Heart left ventricle (tissue), 16 donors: Measurements from ENCODE around the gene S100A1. TPM values are rescaled to one million over a fixed set of nuclear protein-coding genes. Genes with fewer than 3 reads are reported as not detected.

ENCODE experiments used
- ATAC-seq, 4 donors: fragments of 200-7000 bp; cut with Tn5 transposase; one replicate each; pipeline ENCODE4 v1.9.1; 2020 to 2022; ENCODE audit warnings: moderate library complexity in 4 of 4, mild to moderate bottlenecking in 3 of 4, moderate number of reproducible peaks in 1 of 4
- DNase-seq, 5 donors: peaks; one replicate each; pipeline ENCODE4 v3.0.0-alpha.2; 2020
- H3K27ac ChIP-seq, 12 donors: fragments of 200-600 bp; sonication (generic) in 4 of 12; one replicate each; pipeline versions ENCODE4 v1.5.0 to v1.8.0; 2016 to 2022; ENCODE audit warnings: mild to moderate bottlenecking in 2 of 12
- H3K27me3 ChIP-seq, 9 donors: fragments of 200-600 bp; sonication (generic) in 2 of 9; one replicate each; pipeline versions ENCODE4 v1.5.1 to v1.8.0; 2016 to 2022; ENCODE audit warnings: mild to moderate bottlenecking in 3 of 9
- H3K36me3 ChIP-seq, 9 donors: fragments of 200-600 bp; sonication (generic) in 2 of 9; one replicate each; pipeline versions ENCODE4 v1.5.0 to v1.8.0; 2018 to 2022; ENCODE audit warnings: mild to moderate bottlenecking in 2 of 9
- H3K4me1 ChIP-seq, 12 donors: fragments of 200-600 bp; sonication (generic) in 4 of 12; one replicate each; pipeline versions ENCODE4 v1.5.0 to v1.8.0; 2016 to 2022; ENCODE audit warnings: mild to moderate bottlenecking in 3 of 12
- H3K4me3 ChIP-seq, 12 donors: fragments of 200-600 bp; sonication (generic) in 4 of 12; one replicate each; pipeline versions ENCODE4 v1.5.0 to v1.8.0; 2017 to 2022; ENCODE audit warnings: mild to moderate bottlenecking in 9 of 12, moderate library complexity in 4 of 12
- H3K9me3 ChIP-seq, 12 donors: fragments of 200-600 bp; sonication (generic) in 4 of 12; one replicate each; pipeline versions ENCODE4 v1.5.0 to v1.8.0; 2016 to 2022; ENCODE audit warnings: mild to moderate bottlenecking in 1 of 12
- CTCF ChIP-seq, 12 donors: fragments of 200-600 bp; sonication (generic) in 4 of 12; IDR thresholded peaks; one replicate each; pipeline versions ENCODE4 v1.5.0 to v1.8.0; 2018 to 2022; ENCODE audit warnings: antibody characterized with exemption in 12 of 12, mild to moderate bottlenecking in 5 of 12
- POLR2A ChIP-seq, 2 donors: fragments of 450-650 bp; IDR thresholded peaks; one replicate each; pipeline ENCODE4 v1.6.1; 2017; ENCODE audit warnings: antibody characterized with exemption in 2 of 2, mild to moderate bottlenecking in 2 of 2, moderate library complexity in 2 of 2
- WGBS, 4 donors: extraction: QIAGEN DNeasy Blood & Tissue Kit in 2 of 4; methylation state at CpG; one replicate each; pipeline versions ENCODE4 v1.1.5 to v1.1.7; 2013 to 2018; 5-methylcytosine and 5-hydroxymethylcytosine counted together
- intact Hi-C, 10 donors: fragments of 100-400 bp; cut with DNase I; formaldehyde crosslinking; loops; one replicate each; pipeline versions ENCODE4 v1.11.1 to v1.14.2; 2022
- polyA plus RNA-seq, 2 donors: library from polyadenylated mRNA; stranded (reverse); fragments of 200-250 nt; gene quantifications; one replicate each; pipeline ENCODE4 v1.2.3, GENCODE V29; 2013
- total RNA-seq, 9 donors: library from RNA; depleted of rRNA in 2 of 9; stranded (reverse); fragments of >200 nt in 2 of 9; fragmentation: NEBNext Ultra II Directional in 3 of 9; extraction: Animal tissue kit (Norgen Biotek cat#: 25700) in 3 of 9; gene quantifications; one replicate each; pipeline versions ENCODE4 v1.1.0 to v1.2.4, GENCODE V29; 2016 to 2023
- donor health status: ischemic (EF 13 %, LVEDD 7.1; RV severe dilation, severe dysfunction).
- donor health status: healthy with polysubstance abuse.
- donor health status: DM: no; HTN: yes; CAD: no.
- donor health status: DM: no; HTN: no; CAD: no.
- donor health status: ischemic (EF 25% LVEDD 6.9; RV normal size, moderate dysfunction).
- donor health status: ischemic (EF 25% LVEDD 5.7; RV mildly dilated, moderate dysfunction).
- donor health status: healthy.
- donor health status: DM: yes; HTN: yes; CAD: no.
- donor health status: ischemic (EF 35%, LVEDD 5.7; RV mildly dilated, moderate dysfunction).
- donor health status: nonischemic (EF 11% LVEDD 7.7; RV severe dilation, severe dysfunction).
- donor health status: DM: yes; HTN: yes; CAD: no.
- donor health status: PGD.
- donor health status: ischemic (EF 29% LVEDD 5.4; RV normal size, mild dysfunction).
- donor health status: nonischemic (EF 23%, LVEDD 6.1; RV moderate dilation, normal function).

S100A1 gene
- total and polyA plus RNA-seq, 11 donors = 752 to 3,565 (median 2,114) TPM

DNA sequence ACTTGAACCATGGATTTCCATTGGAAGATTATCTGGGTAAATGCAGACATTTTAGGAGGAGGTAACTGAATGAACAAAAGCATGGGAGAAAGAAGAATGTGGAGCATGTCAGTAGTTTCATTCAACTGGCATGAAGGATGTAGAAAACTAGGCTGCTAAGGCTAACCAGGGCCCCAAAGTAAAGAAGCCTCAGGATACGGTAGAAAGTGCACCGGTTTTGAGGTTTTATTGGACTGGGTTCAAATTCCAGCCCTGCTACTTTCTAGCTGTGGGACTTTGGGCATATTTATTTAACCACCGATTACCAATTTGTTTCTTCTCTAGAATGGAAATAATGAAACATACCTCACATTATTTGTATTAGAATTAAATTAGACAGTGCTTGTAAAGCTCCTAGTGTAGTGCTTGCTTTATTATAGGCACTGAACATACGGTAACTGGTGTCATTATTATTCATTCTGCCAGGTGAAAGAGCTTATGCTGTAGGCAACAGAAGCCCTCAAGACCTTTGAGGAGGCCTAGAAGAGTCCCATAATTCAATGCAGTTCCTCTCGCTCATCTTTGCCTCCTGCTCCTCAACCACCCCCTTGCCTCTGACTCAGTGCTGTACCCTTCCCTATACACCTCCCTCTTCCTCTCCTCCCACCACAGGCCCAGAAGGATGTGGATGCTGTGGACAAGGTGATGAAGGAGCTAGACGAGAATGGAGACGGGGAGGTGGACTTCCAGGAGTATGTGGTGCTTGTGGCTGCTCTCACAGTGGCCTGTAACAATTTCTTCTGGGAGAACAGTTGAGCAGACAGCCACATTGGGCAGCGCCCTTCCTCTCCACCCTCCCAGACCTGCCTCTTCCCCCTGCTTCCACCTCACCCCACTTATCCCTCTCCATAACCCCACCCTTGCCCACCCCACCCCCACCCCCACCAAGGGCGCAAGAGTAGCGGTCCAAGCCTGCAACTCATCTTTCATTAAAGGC is 3.1 kb downstream of the S100A1 start:
- no peak for TF ChIP-seq POLR2A (IDR thresholded peaks at IDR 0.05)
- no peak for TF ChIP-seq CTCF (IDR thresholded peaks at IDR 0.05)
- Histone ChIP-seq H3K27me3 (no peaks in the 10 kb centered on the region), H3K36me3 (peaks cover 0 to 9% (median 4%) of the 10 kb centered on the region in 9 donors), H3K27ac (peak overlapping the region in 10 of 12 donors; percentile 11 to 97 (median 94)), H3K4me1 (peaks cover 4 to 74% (median 47%) of the 10 kb centered on the region in 12 donors), H3K9me3 (no peaks in the 10 kb centered on the region), H3K4me3 (peak overlapping the region in 6 of 12 donors; percentile 37 to 87 (median 54))
- no peak for DNase-seq
- 73 to 81% (median 79%) methylated on average over 10 of the region's 10 CpGs for WGBS, 4 donors
- ATAC-seq = no peak
- intact Hi-C loops = loop anchor here in 4 of 10 donors (2.0 to 5.0 kb wide), 5 partner anchors 19 to 99 kb away; partner anchors contain the start of genes ILF2 (in 3 of the 4), INTS3 (in 1 of the 4) and S100A16 (in 1 of the 4)

DNA sequence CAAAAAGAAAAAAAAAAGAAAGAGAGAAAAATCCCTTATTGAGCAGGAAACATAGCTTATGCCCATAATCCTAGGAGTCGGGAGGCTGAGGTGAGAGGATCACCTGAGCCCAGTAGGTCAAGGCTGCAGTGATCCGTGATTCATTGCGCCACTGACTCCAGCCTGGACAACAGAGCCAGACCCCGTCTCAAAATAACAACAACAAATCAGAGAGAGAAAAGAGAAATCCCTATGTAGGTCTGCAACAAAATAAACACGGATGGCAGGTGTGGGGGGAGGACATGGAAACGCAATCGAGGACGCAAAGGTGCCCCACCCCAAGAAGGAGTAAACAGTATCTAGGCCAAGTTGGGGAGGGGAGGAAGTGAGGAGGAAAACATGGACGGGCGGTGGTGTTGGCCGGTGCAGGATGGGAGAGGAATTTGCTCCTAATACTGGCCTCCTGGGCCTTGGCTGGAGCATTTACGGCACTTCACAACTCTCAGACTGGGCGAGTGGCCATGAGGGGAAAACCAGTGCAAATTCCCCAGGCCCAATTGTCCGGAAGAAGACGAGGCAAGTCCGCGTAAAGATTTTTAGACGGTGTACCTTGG is 5.0 kb downstream of the S100A1 start:
- TF ChIP-seq POLR2A (IDR thresholded peaks at IDR 0.05) (no peak), CTCF (IDR thresholded peaks at IDR 0.05) (no peak)
- Histone ChIP-seq H3K36me3 (peaks cover 0 to 28% (median 24%) of the 10 kb centered on the region in 9 donors), H3K27ac (peak overlapping the region; percentile 99 to 100 (median 100)), H3K27me3 (no peaks in the 10 kb centered on the region), H3K4me1 (peaks cover 4 to 76% (median 48%) of the 10 kb centered on the region in 12 donors), H3K9me3 (no peaks in the 10 kb centered on the region), H3K4me3 (peak overlapping the region in 10 of 12 donors; percentile 74 to 99 (median 90))
- DNase-seq (peak in 3 of 5 donors; percentile 50 to 82 (median 71)), ATAC-seq (peak; percentile 13 to 29 (median 22))
- intact Hi-C loops = loop anchor here in 4 of 10 donors (5.0 kb wide), 4 partner anchors 34 to 101 kb away; partner anchors contain the start of genes ILF2 (in 3 of the 4) and INTS3 (in 1 of the 4)
- WGBS, 4 donors = 35 to 50% (median 37%) methylated on average over 18 of the region's 18 CpGs

DNA sequence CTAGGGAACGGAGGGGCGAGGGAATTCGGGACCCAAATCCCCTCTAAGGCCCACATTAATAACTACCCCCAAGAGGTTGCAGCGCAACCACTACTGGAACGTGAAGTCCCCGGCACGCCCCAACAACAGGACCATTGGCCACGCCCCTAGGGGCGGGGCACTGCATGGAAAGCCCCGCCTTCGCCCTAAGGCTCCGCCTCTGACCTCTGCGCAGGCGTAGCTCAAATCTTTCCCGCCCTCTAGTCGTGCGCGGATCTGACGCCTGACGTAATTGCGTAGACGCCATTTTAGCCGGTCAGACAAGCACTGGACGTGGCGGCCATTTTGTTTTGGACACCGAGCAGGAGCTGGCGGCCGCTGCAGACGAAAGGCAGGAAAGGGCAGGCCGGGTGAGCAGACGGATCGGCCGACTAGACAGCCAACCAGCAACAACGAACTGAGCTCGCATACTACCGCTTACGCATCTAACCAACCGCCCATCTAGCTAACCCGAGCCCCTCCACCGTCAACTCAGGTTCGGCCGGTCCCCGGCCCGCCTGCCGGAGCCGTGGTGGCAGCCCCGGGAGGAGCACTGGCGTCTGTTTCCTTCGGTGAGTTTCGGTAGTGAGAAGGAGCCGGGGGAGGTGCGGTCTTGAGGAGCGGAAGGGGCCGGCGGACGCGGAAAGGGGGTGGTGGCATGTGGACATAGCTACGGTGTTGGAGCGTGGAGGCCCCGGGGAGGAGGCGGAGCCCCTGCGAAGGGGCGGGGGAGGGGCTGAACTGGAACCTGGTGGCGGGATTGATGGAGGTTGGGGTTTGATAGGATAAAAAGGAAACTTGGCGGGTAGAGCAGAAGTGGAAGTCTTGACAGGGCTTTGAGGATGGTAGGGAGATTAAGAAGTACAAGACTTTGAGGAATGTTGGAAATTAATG is 5.8 kb downstream of the S100A1 start, which contains the start of gene CHTOP:
Gene CHTOP, plus strand, starts transcription at position 313 of the 912 bp plus-strand sequence. CDS start 2,523 bp downstream, outside the sequence.
- intact Hi-C loops = loop anchor here in 4 of 10 donors (5.0 kb wide), 4 partner anchors 33 to 102 kb away; partner anchors contain the start of genes ILF2 (in 3 of the 4) and INTS3 (in 1 of the 4)
- Histone ChIP-seq H3K4me1 (peaks cover 4 to 82% (median 51%) of the 10 kb centered on the region in 12 donors), H3K27ac (peak within 1 kb of the TSS; percentile 99 to 100 (median 100)), H3K36me3 (peaks cover 0 to 35% (median 31%) of the 10 kb centered on the region in 9 donors), H3K27me3 (no peaks in the 10 kb centered on the region), H3K4me3 (peak within 1 kb of the TSS; percentile 64 to 99 (median 82)), H3K9me3 (no peaks in the 10 kb centered on the region)
- WGBS, 4 donors = 1 to 2% (median 2%) methylated on average over 56 to 65 of the region's 65 CpGs
- DNase-seq (peak; percentile 97 to 98 (median 98)), ATAC-seq (peak; percentile 90 to 94 (median 93))
- TF ChIP-seq POLR2A (IDR thresholded peaks at IDR 0.05) (peak; percentile 56 to 95), CTCF (IDR thresholded peaks at IDR 0.05) (no peak)
